Kidney (tissue), 14 donors: ENCODE data around the gene PEX5. TPM values are rescaled to one million over a fixed set of nuclear protein-coding genes. Genes with fewer than 3 reads are reported as not detected.

Experiments used
- DNase-seq, 5 donors: peaks; one replicate each; pipeline ENCODE4 v3.0.0-alpha.2; 2013 to 2020
- FAIRE-seq: peaks from 2 replicates; lab custom pipeline; 2012; peaks lifted over from hg19 to GRCh38; lab: Jason Lieb, UNC
- H3K27ac ChIP-seq, 2 donors: one replicate each; pipeline ENCODE4 v1.7.0; 2013; ENCODE audit warnings: low read depth in 2 of 2, low read length in 2 of 2, inconsistent platforms in 1 of 2
- H3K27me3 ChIP-seq: one replicate; pipeline ENCODE4 v1.7.1; 2013; ENCODE audit warnings: low read length, inconsistent platforms; ENCODE audit not compliant: control insufficient read depth, insufficient read depth
- H3K36me3 ChIP-seq, 3 donors: one replicate each; pipeline versions ENCODE4 v1.7.0 to v1.7.1; 2013; ENCODE audit warnings: low read length in 3 of 3, control low read depth in 1 of 3, inconsistent platforms in 1 of 3; ENCODE audit not compliant: insufficient read depth in 3 of 3, control insufficient read depth in 2 of 3
- H3K4me1 ChIP-seq, 3 donors: one replicate each; pipeline versions ENCODE4 v1.7.0 to v1.7.1; 2013; ENCODE audit warnings: low read length in 3 of 3, inconsistent platforms in 1 of 3, low read depth in 1 of 3; ENCODE audit not compliant: control insufficient read depth in 2 of 3, insufficient read depth in 2 of 3
- H3K4me3 ChIP-seq, 3 donors: one replicate each; pipeline versions ENCODE4 v1.7.0 to v1.8.1; 2013; ENCODE audit warnings: low read length in 3 of 3, control low read depth in 1 of 3, inconsistent platforms in 1 of 3
- H3K9ac ChIP-seq, 3 donors: one replicate each; pipeline versions ENCODE4 v1.7.0 to v1.7.1; 2013; ENCODE audit warnings: low read length in 3 of 3, control low read depth in 1 of 3, inconsistent platforms in 1 of 3
- H3K9me3 ChIP-seq, 3 donors: one replicate each; pipeline versions ENCODE4 v1.7.0 to v1.7.1; 2013; ENCODE audit warnings: low read length in 3 of 3, control low read depth in 1 of 3, inconsistent platforms in 1 of 3; ENCODE audit not compliant: control insufficient read depth in 2 of 3, insufficient read depth in 1 of 3
- intact Hi-C: fragments of 100-400 bp; cut with DNase I; formaldehyde crosslinking; loops from one replicate; pipeline ENCODE4 v1.11.1; 2022
- polyA plus RNA-seq: library from polyadenylated mRNA; stranded (reverse); fragments of 350-450 nt; fragmentation: Illumina TruSeq; extraction: RNeasy Lipid Tissue Mini Kit (QIAGEN cat#74804); gene quantifications from one replicate; pipeline ENCODE4 v1.2.3, GENCODE V29; 2014; ENCODE audit warnings: low read depth, low replicate concordance; ENCODE audit not compliant: insufficient read depth
- total RNA-seq: library from RNA; stranded (reverse); fragmentation: NEBNext Ultra II Directional; extraction: Animal tissue kit (Norgen Biotek cat#: 25700); gene quantifications from one replicate; pipeline ENCODE4 v1.2.1, GENCODE V29; 2021
- TF ChIP-seq, protein P1 (sequence below): IDR thresholded peaks from 3 replicates; pipeline ENCODE4 v1.5.1; 2012; ENCODE audit warnings: mild to moderate bottlenecking, moderate library complexity, borderline replicate concordance; ENCODE audit not compliant: insufficient read depth; ENCODE audit errors: extremely low read depth
- donor health status: control.
- donor health status: control.
- donor health status: control.
- donor health status: control.
- donor health status: control.
- donor health status: DM: yes; HTN: yes; CAD: no.
- donor health status: Normal renal cell carcinoma (clear cell type).

Gene PEX5
- total and polyA plus RNA-seq, 2 donors from 2014 or later = 30.8 to 42.3 TPM

GRCh38 chr12:7161327-7161726 lies 28.2 kb upstream of the PEX5 start:
- intact Hi-C loops = no loop called here
- Histone ChIP-seq H3K27ac (no peak overlapping the region), H3K9me3 (no peaks in the 10 kb centered on the region), H3K36me3 (peaks cover 0 to 4% (median 0%) of the 10 kb centered on the region in 3 donors), H3K9ac (no peak overlapping the region), H3K4me1 (peaks cover 0 to 7% (median 3%) of the 10 kb centered on the region in 3 donors), H3K27me3 (no peaks in the 10 kb centered on the region), H3K4me3 (no peak overlapping the region)
- FAIRE-seq (no peak), DNase-seq (no peak)
- TF ChIP-seq, protein P1, sequence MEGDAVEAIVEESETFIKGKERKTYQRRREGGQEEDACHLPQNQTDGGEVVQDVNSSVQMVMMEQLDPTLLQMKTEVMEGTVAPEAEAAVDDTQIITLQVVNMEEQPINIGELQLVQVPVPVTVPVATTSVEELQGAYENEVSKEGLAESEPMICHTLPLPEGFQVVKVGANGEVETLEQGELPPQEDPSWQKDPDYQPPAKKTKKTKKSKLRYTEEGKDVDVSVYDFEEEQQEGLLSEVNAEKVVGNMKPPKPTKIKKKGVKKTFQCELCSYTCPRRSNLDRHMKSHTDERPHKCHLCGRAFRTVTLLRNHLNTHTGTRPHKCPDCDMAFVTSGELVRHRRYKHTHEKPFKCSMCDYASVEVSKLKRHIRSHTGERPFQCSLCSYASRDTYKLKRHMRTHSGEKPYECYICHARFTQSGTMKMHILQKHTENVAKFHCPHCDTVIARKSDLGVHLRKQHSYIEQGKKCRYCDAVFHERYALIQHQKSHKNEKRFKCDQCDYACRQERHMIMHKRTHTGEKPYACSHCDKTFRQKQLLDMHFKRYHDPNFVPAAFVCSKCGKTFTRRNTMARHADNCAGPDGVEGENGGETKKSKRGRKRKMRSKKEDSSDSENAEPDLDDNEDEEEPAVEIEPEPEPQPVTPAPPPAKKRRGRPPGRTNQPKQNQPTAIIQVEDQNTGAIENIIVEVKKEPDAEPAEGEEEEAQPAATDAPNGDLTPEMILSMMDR = no peak

GRCh38 chr12:7161811-7162210 lies 27.7 kb upstream of the PEX5 start:
- FAIRE-seq (no peak), DNase-seq (no peak)
- Histone ChIP-seq H3K4me3 (no peak overlapping the region), H3K4me1 (peaks cover 0 to 7% (median 3%) of the 10 kb centered on the region in 3 donors), H3K27ac (no peak overlapping the region), H3K9me3 (no peaks in the 10 kb centered on the region), H3K9ac (no peak overlapping the region), H3K27me3 (no peaks in the 10 kb centered on the region), H3K36me3 (peaks cover 0 to 3% (median 0%) of the 10 kb centered on the region in 3 donors)
- intact Hi-C loops = no loop called here
- TF ChIP-seq, protein P1 = no peak

- TF ChIP-seq, protein P1 = peak; percentile 55
- peak in 3 of 5 donors; percentile 62 to 72 (median 68) for DNase-seq
- peak overlapping the region in 2 of 3 donors; percentile 45 to 50 for H3K4me3 ChIP-seq
- peaks cover 0 to 7% (median 3%) of the 10 kb centered on the region in 3 donors for H3K4me1 ChIP-seq
- H3K27ac ChIP-seq = peak overlapping the region in 1 of 2 donors; percentile 16
- no peaks in the 10 kb centered on the region for H3K27me3 ChIP-seq
- intact Hi-C loops = no loop called here
- FAIRE-seq = no peak
- H3K36me3 ChIP-seq = no peaks in the 10 kb centered on the region
- H3K9ac ChIP-seq = no peak overlapping the region
- no peaks in the 10 kb centered on the region for H3K9me3 ChIP-seq
Observed at GRCh38 chr12:7162691-7163114, 26.8 kb upstream of the PEX5 start.

DNA sequence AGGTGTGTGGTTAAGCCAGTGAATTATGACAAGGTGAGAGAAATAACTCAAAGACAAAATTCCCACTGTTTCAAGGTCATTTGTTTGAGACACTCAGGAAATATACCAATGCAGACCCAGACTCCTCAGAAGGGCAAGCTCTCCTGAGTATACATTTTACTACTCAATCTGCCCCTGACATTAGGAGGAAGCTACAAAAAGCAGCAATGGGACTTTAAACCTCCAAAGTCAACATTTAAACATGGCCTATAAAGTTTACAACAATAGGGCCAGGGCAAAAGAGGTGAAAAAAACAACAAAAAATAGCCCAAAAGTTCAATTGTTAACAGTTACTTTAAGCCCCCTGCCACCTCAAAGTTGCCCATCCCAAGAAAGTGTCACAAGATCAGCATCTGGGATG lies 19.5 kb upstream of the PEX5 start:
- DNase-seq = no peak
- H3K4me1 ChIP-seq = no peaks in the 10 kb centered on the region
- no peaks in the 10 kb centered on the region for H3K27me3 ChIP-seq
- TF ChIP-seq, protein P1 = no peak
- intact Hi-C loops = no loop called here
- H3K36me3 ChIP-seq = no peaks in the 10 kb centered on the region
- no peak overlapping the region for H3K4me3 ChIP-seq
- H3K9ac ChIP-seq = no peak overlapping the region
- peaks cover 0 to 6% (median 0%) of the 10 kb centered on the region in 3 donors for H3K9me3 ChIP-seq
- H3K27ac ChIP-seq = no peak overlapping the region
- no peak for FAIRE-seq
